HEK293 (cell line): ENCODE data around the gene TRIM44.
A peak's percentile ranks its signal among the peaks of the same experiment; 100 is the strongest.

Experiments
- HIC1 ChIP-seq: fragments of 450-650 bp; formaldehyde crosslinking; IDR thresholded peaks from 2 replicates; pipeline ENCODE4 v1.5.1; 2016; ENCODE audit warnings: missing biosample characterization, missing genetic modification characterization
- KLF1 ChIP-seq: fragments of 450-650 bp; formaldehyde crosslinking; IDR thresholded peaks from 2 replicates; pipeline ENCODE4 v1.5.1; 2016; ENCODE audit warnings: missing biosample characterization, missing genetic modification characterization
- KLF10 ChIP-seq: fragments of 450-650 bp; IDR thresholded peaks from 2 replicates; pipeline ENCODE4 v1.5.1; 2018; ENCODE audit warnings: missing biosample characterization, mild to moderate bottlenecking, missing genetic modification characterization
- OVOL3 ChIP-seq: fragments of 450-650 bp; formaldehyde crosslinking; IDR thresholded peaks from 2 replicates; pipeline ENCODE4 v1.5.1; 2016; ENCODE audit warnings: missing biosample characterization, missing genetic modification characterization
- TSHZ1 ChIP-seq: fragments of 450-650 bp; formaldehyde crosslinking; IDR thresholded peaks from 2 replicates; pipeline ENCODE4 v1.5.1; 2016; ENCODE audit warnings: missing biosample characterization, missing genetic modification characterization, borderline replicate concordance
- YY2 ChIP-seq: fragments of 450-650 bp; formaldehyde crosslinking; IDR thresholded peaks from 2 replicates; pipeline ENCODE4 v1.5.1; 2016; ENCODE audit warnings: missing biosample characterization, missing genetic modification characterization
- ZFP3 ChIP-seq: fragments of 450-650 bp; formaldehyde crosslinking; IDR thresholded peaks from 2 replicates; pipeline ENCODE4 v1.5.1; 2016; ENCODE audit warnings: low read depth, missing biosample characterization, missing genetic modification characterization
- ZNF114 ChIP-seq: fragments of 450-650 bp; formaldehyde crosslinking; IDR thresholded peaks from 2 replicates; pipeline ENCODE4 v1.5.0; 2017; ENCODE audit warnings: missing biosample characterization, missing genetic modification characterization
- ZNF133 ChIP-seq: fragments of 450-650 bp; formaldehyde crosslinking; IDR thresholded peaks from 2 replicates; pipeline ENCODE4 v1.5.1; 2016; ENCODE audit warnings: missing biosample characterization, missing genetic modification characterization
- ZNF146 ChIP-seq: fragments of 450-650 bp; formaldehyde crosslinking; IDR thresholded peaks from 2 replicates; pipeline ENCODE4 v1.5.1; 2016; ENCODE audit warnings: missing biosample characterization, missing genetic modification characterization
- ZNF157 ChIP-seq: fragments of 450-650 bp; formaldehyde crosslinking; IDR thresholded peaks from 2 replicates; pipeline ENCODE4 v1.5.1; 2016; ENCODE audit warnings: missing biosample characterization, missing genetic modification characterization
- ZNF184 ChIP-seq: fragments of 450-650 bp; IDR thresholded peaks from 2 replicates; pipeline ENCODE4 v1.5.1; 2018; ENCODE audit warnings: missing biosample characterization, mild to moderate bottlenecking, missing genetic modification characterization
- ZNF23 ChIP-seq: fragments of 450-650 bp; formaldehyde crosslinking; IDR thresholded peaks from 2 replicates; pipeline ENCODE4 v1.5.1; 2016; ENCODE audit warnings: missing biosample characterization, missing genetic modification characterization, borderline replicate concordance
- ZNF239 ChIP-seq: fragments of 450-650 bp; formaldehyde crosslinking; IDR thresholded peaks from 2 replicates; pipeline ENCODE4 v1.5.1; 2016; ENCODE audit warnings: missing biosample characterization, missing genetic modification characterization
- ZNF324 ChIP-seq: fragments of 450-650 bp; formaldehyde crosslinking; IDR thresholded peaks from 2 replicates; pipeline ENCODE4 v1.5.1; 2016; ENCODE audit warnings: missing biosample characterization, missing genetic modification characterization
- ZNF354C ChIP-seq: fragments of 450-650 bp; formaldehyde crosslinking; IDR thresholded peaks from 2 replicates; pipeline ENCODE4 v1.5.1; 2016; ENCODE audit warnings: missing biosample characterization, missing genetic modification characterization, low read depth, borderline replicate concordance
- ZNF37A ChIP-seq: fragments of 450-650 bp; IDR thresholded peaks from 2 replicates; pipeline ENCODE4 v1.5.1; 2018; ENCODE audit warnings: missing biosample characterization, missing genetic modification characterization
- ZNF433 ChIP-seq: fragments of 450-650 bp; formaldehyde crosslinking; IDR thresholded peaks from 2 replicates; pipeline ENCODE4 v1.5.1; 2016; ENCODE audit warnings: missing biosample characterization, missing genetic modification characterization, low read depth
- ZNF473 ChIP-seq: fragments of 450-650 bp; formaldehyde crosslinking; IDR thresholded peaks from 2 replicates; pipeline ENCODE4 v1.5.1; 2017; ENCODE audit warnings: missing biosample characterization, missing genetic modification characterization
- ZNF558 ChIP-seq: fragments of 450-650 bp; formaldehyde crosslinking; IDR thresholded peaks from 2 replicates; pipeline ENCODE4 v1.5.1; 2016; ENCODE audit warnings: missing biosample characterization, missing genetic modification characterization
- ZNF571 ChIP-seq: fragments of 450-650 bp; formaldehyde crosslinking; IDR thresholded peaks from 2 replicates; pipeline ENCODE4 v1.5.0; 2017; ENCODE audit warnings: missing biosample characterization, missing genetic modification characterization
- ZNF600 ChIP-seq: fragments of 450-650 bp; formaldehyde crosslinking; IDR thresholded peaks from 2 replicates; pipeline ENCODE4 v1.5.1; 2016; ENCODE audit warnings: missing biosample characterization, missing genetic modification characterization
- ZNF623 ChIP-seq: fragments of 450-650 bp; formaldehyde crosslinking; IDR thresholded peaks from 2 replicates; pipeline ENCODE4 v1.5.1; 2016; ENCODE audit warnings: missing biosample characterization, missing genetic modification characterization
- ZNF639 ChIP-seq: fragments of 450-650 bp; formaldehyde crosslinking; IDR thresholded peaks from 2 replicates; pipeline ENCODE4 v1.5.1; 2016; ENCODE audit warnings: missing biosample characterization, missing genetic modification characterization
- ZNF654 ChIP-seq: fragments of 450-650 bp; formaldehyde crosslinking; IDR thresholded peaks from 2 replicates; pipeline ENCODE4 v1.5.1; 2016; ENCODE audit warnings: low read depth, missing biosample characterization, missing genetic modification characterization
- ZNF747 ChIP-seq: fragments of 450-650 bp; formaldehyde crosslinking; IDR thresholded peaks from 2 replicates; pipeline ENCODE4 v1.5.1; 2016; ENCODE audit warnings: missing biosample characterization, missing genetic modification characterization
- ZNF792 ChIP-seq: fragments of 450-650 bp; formaldehyde crosslinking; IDR thresholded peaks from 2 replicates; pipeline ENCODE4 v1.5.1; 2016; ENCODE audit warnings: missing biosample characterization, missing genetic modification characterization
- ZNF843 ChIP-seq: fragments of 450-650 bp; formaldehyde crosslinking; IDR thresholded peaks from 2 replicates; pipeline ENCODE4 v1.5.1; 2016; ENCODE audit warnings: missing biosample characterization, missing genetic modification characterization
- ZSCAN4 ChIP-seq: fragments of 450-650 bp; formaldehyde crosslinking; IDR thresholded peaks from 2 replicates; pipeline ENCODE4 v1.5.1; 2017; ENCODE audit warnings: missing biosample characterization, missing genetic modification characterization
- TF ChIP-seq, protein P1 (sequence below): fragments of 450-650 bp; formaldehyde crosslinking; IDR thresholded peaks from 2 replicates; pipeline ENCODE4 v1.5.1; 2016; ENCODE audit warnings: missing biosample characterization, missing genetic modification characterization
- TF ChIP-seq, protein P2 (sequence below): fragments of 450-650 bp; formaldehyde crosslinking; IDR thresholded peaks from 2 replicates; pipeline ENCODE4 v1.5.1; 2016; ENCODE audit warnings: missing biosample characterization, missing genetic modification characterization, low read depth

TRIM44 gene

DNA sequence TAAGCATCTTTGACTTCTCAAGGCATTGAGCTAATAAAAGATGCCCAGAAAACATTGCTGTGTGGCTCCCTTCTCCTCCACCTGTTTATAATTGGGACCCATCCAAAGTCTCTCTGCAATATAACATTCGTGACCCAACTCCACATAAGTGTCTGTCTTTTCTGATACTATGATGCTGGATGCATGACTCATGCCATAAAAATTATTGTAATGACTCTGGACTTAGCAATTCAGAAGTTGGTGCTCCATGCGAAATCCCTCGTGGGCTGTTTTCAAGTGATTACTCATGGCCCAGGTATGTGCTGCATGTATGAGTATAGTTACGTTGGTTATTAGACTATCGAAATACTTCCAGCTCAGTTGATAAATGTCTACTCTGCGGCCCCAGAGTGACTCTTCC is 32.7 kb upstream of the TRIM44 start (continued):
- TF ChIP-seq, protein P1, sequence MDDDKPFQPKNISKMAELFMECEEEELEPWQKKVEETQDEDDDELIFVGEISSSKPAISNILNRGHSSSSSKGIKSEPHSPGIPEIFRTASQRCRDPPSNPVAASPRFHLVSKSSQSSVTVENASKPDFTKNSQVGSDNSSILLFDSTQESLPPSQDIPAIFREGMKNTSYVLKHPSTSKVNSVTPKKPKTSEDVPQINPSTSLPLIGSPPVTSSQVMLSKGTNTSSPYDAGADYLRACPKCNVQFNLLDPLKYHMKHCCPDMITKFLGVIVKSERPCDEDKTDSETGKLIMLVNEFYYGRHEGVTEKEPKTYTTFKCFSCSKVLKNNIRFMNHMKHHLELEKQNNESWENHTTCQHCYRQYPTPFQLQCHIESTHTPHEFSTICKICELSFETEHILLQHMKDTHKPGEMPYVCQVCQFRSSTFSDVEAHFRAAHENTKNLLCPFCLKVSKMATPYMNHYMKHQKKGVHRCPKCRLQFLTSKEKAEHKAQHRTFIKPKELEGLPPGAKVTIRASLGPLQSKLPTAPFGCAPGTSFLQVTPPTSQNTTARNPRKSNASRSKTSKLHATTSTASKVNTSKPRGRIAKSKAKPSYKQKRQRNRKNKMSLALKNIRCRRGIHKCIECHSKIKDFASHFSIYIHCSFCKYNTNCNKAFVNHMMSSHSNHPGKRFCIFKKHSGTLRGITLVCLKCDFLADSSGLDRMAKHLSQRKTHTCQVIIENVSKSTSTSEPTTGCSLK (tag by site-specific recombination): no peak
- TF ChIP-seq ZNF473 (tag by site-specific recombination) (no peak), HIC1 (peak; percentile 92), ZNF37A (tag by site-specific recombination) (no peak), OVOL3 (tag by site-specific recombination) (no peak), ZSCAN4 (tag by site-specific recombination) (no peak), ZNF639 (peak; percentile 91; the same call in 1 of the 2 replicates), KLF10 (peak; percentile 80), ZNF558 (tag by site-specific recombination) (peak; percentile 86), ZNF571 (tag by site-specific recombination) (no peak), ZNF654 (tag by site-specific recombination) (no peak), ZNF433 (tag by site-specific recombination) (no peak), ZNF354C (tag by site-specific recombination) (no peak), ZNF843 (tag by site-specific recombination) (peak; percentile 71), TSHZ1 (tag by site-specific recombination) (peak; percentile 78), ZNF157 (tag by site-specific recombination) (no peak), ZNF23 (tag by site-specific recombination) (no peak), ZNF114 (tag by site-specific recombination) (no peak), ZNF324 (tag by site-specific recombination) (peak; percentile 38; the same call in 1 of the 2 replicates), ZNF623 (no peak), ZNF146 (tag by site-specific recombination) (no peak), ZNF239 (no peak), ZFP3 (tag by site-specific recombination) (no peak), KLF1 (no peak), ZNF792 (tag by site-specific recombination) (no peak), YY2 (tag by site-specific recombination) (no peak), ZNF184 (tag by site-specific recombination) (peak; percentile 55), ZNF747 (no peak), ZNF133 (tag by site-specific recombination) (no peak), ZNF600 (peak; percentile 48; the same call in 1 of the 2 replicates)
- TF ChIP-seq, protein P2, sequence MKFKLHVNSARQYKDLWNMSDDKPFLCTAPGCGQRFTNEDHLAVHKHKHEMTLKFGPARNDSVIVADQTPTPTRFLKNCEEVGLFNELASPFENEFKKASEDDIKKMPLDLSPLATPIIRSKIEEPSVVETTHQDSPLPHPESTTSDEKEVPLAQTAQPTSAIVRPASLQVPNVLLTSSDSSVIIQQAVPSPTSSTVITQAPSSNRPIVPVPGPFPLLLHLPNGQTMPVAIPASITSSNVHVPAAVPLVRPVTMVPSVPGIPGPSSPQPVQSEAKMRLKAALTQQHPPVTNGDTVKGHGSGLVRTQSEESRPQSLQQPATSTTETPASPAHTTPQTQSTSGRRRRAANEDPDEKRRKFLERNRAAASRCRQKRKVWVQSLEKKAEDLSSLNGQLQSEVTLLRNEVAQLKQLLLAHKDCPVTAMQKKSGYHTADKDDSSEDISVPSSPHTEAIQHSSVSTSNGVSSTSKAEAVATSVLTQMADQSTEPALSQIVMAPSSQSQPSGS: peak; percentile 62; the same call in 1 of the 2 replicates
